Left ventricle myocardium superior (tissue), 1 donor: Measurements from ENCODE around the gene ZNF548. TPM values are rescaled to one million over a fixed set of nuclear protein-coding genes. Genes with fewer than 3 reads are reported as not detected.

ENCODE experiments used
- ATAC-seq: fragments of 200-7000 bp; cut with Tn5 transposase; one replicate; pipeline ENCODE4 v1.9.1; 2020; ENCODE audit warnings: mild to moderate bottlenecking, moderate library complexity
- DNase-seq: peaks from one replicate; pipeline ENCODE4 v3.0.0-alpha.2; 2020
- intact Hi-C: fragments of 100-400 bp; cut with micrococcal nuclease; formaldehyde crosslinking; loops from one replicate; pipeline ENCODE4 v1.11.0; 2022
- total RNA-seq: library from RNA; stranded (reverse); fragmentation: NEBNext Ultra II Directional; extraction: Animal tissue kit (Norgen Biotek cat#: 25700); gene quantifications from one replicate; pipeline ENCODE4 v1.2.1, GENCODE V29; 2021
- donor health status: DM: no; HTN: yes; CAD: no; lungs with severe emphysema.

Gene ZNF548
- total RNA-seq, 1 donor from 2014 or later: 17.8 TPM

GRCh38 chr19:57382806-57383488 is 6.7 kb upstream of the ZNF548 start:
- ATAC-seq (no peak), DNase-seq (no peak)
- intact Hi-C loops: no loop called here

- ATAC-seq (no peak), DNase-seq (no peak)
- intact Hi-C loops: no loop called here
Observed at GRCh38 chr19:57389194-57389729, 392 bp upstream of the ZNF548 start.

GRCh38 chr19:57395710-57396109 is 6.1 kb downstream of the ZNF548 start:
- intact Hi-C loops: no loop called here
- DNase-seq: no peak
- ATAC-seq: peak; percentile 52

GRCh38 chr19:57398868-57399267 is 9.2 kb downstream of the ZNF548 start:
- ATAC-seq (no peak), DNase-seq (no peak)
- intact Hi-C loops: no loop called here

DNA sequence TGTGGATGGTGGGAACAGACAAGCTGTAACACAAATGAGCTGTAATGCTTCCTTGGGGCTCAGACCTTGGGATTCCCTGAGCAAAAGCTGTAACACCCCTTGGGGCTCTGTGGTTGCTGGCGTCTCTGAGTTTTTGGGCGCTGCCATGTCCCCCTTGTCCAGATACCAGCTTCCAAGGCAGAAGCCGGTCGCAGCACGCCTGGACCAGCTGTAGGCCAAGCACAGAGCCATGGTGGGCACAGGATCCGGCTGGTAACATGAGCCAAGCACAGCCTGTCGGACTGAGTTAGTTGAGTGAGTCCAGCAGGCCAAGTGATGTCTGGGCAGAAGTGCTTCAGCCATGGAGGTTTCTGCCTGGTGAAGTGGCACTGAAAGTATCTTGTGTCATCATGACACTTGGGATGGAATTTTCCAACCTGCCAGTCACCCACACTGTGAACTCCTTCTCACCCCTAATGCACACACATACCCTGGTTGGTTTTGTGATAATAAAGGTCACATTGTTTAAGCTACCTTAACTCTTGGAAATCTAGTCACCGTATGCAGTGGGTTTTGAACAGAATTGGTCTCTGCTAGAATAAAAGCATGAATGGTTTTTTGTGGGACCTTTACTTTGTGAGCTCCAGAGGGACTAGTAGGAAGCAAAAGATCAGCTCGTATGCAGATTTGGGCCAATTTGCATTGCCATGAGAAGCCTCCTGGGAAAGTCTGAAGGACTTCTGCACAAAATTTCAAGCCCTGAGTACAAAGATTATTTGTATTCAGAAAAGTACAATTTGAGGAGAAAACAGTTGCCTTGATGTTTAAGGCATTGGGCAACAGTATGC is 14.3 kb downstream of the ZNF548 start:
- DNase-seq (no peak), ATAC-seq (no peak)
- intact Hi-C loops: no loop called here

DNA sequence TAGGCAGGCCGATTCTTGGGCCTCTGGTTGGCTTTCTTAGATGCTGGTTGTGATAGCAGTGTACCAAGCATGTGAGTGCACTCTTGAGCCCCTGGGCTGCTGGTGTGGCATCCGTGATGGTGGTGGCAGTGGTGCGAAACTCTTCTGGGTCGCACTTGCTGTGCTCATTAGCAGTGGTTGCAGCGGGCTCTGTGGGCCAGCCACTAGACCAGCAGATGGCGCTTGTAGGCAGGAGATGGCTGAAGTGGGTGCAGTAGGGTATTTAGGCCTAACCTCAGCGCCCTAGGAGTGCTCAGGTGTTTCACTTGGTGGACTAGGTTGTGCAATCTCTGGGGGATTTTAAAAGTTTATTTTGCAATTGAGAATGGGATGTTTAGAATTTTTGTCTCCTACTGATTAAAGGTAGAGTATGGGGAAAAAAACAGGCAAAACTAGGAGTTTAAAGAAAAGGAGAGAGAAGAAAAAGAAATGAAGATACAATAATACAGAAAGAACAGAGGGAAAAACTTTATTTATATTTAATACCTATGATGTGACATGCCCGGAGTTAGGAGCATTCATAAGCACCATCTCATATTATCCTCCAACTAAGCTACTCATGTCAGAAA is 17.0 kb downstream of the ZNF548 start:
- DNase-seq (peak; percentile 65), ATAC-seq (peak; percentile 61)
- intact Hi-C loops: no loop called here

DNA sequence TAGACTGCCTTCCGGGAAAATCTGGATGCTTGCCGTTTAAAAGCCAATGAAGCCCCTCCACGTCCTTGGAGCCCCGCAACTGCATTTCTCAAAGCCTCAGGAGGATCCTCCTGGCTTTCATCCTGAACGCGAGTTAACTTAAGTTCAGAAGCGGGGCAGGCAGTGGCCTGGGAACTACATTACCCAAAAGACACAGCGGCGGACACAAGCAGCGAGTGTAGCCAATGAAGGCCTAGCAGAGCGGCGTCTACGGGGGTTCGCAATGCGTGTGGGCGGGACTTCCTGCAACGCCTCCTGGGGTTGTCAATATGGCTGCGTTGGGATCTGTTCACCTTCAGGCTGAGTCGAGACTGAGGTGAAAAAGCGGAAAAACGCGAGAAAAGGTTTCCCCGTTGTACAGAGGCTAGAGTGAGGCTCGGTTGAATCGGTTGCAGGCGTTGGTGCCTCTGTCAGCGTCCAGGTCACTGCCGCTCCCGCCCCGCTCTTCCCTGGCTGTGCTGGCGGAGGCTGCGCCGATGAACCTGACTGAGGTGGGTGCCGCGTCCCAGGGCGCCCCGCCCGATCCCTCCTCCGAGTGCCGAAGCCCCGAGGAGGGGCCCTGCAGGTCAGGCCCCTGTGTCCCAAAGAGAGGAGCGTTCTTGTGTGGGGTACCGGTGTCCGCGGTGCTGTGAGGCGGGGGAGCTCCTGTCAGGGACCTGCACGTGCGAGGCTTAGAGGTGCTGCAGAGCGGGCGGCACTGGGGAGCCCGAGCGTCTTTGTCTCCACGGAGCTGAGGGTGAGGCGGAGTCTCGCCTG is 21.4 kb downstream of the ZNF548 start, which contains the start of gene ZNF17:
ZNF17 (plus strand) TSS at position 285 of the 795 bp plus-strand sequence. CDS start 2,455 bp downstream, outside the sequence.
- intact Hi-C loops: no loop called here
- peak; percentile 95 for DNase-seq
- peak; percentile 100 for ATAC-seq

- intact Hi-C loops: no loop called here
- no peak for ATAC-seq
- DNase-seq: no peak
Observed at GRCh38 chr19:57419439-57419838, 29.8 kb downstream of the ZNF548 start.

DNA sequence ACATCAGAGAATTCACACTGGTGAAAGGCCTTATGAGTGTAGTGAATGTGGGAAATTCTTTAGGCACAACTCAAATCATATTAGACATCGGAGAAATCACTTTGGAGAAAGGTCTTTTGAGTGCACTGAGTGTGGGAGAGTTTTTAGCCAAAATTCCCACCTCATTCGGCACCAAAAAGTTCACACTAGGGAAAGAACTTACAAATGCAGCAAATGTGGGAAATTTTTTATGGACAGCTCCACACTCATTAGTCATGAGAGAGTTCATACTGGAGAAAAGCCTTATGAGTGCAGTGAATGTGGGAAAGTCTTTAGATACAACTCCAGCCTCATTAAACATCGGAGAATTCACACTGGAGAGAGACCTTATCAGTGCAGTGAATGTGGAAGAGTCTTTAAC is 31.4 kb downstream of the ZNF548 start:
- DNase-seq: no peak
- intact Hi-C loops: no loop called here
- ATAC-seq: no peak

- intact Hi-C loops: no loop called here
- ATAC-seq (no peak), DNase-seq (no peak)
Observed at GRCh38 chr19:57434386-57435061, 44.9 kb downstream of the ZNF548 start.

DNA sequence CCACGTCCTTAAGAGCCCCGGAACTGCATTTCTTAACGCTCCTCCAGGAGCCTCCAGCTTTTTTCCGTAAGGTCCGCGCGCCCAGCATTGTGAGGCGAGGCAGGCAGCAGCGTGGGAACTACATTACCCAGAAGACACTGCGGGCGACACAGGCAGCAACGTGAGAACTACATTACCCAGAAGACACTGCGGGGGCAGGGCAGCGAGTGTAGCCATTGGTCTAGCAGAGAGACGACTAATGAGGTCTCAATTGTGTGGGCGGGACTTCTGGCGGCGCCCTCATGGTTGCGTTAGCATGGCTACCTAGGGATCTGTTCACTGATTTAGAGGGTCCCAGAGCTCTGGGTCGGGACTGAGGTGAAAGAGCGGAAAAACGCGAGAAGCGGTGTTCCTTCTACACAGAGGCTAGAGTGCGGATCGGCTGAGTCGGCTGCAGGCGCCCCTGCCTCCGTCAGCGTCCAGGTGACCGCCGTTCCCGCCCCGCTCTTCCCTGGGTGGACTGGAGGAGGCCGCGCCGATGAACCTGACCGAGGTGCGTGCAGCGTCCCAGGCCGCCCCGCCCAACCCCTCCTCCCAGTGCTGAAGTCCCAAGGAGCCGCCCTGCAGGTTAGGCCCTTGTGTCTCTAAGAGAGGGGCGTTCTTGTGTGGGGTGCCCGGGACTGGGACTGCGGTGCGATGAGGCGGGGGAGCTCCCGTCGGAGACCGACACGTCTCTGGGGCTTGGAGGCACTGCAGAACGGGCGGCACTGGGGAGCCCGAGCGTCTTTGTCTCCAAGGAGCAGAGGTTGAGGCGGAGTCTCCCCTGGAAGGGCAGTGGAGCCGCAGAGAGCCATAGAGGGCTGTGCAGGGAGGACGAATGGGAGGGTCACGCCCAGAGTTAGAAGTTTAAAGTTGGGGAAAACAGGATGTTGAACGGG is 45.7 kb downstream of the ZNF548 start, which contains the start of gene ZNF749:
ZNF749 (plus strand) TSS at position 264 of the 917 bp plus-strand sequence; CDS start at position 518, 254 bp downstream.
- peak; percentile 99 for ATAC-seq
- intact Hi-C loops: no loop called here
- DNase-seq: peak; percentile 96

DNA sequence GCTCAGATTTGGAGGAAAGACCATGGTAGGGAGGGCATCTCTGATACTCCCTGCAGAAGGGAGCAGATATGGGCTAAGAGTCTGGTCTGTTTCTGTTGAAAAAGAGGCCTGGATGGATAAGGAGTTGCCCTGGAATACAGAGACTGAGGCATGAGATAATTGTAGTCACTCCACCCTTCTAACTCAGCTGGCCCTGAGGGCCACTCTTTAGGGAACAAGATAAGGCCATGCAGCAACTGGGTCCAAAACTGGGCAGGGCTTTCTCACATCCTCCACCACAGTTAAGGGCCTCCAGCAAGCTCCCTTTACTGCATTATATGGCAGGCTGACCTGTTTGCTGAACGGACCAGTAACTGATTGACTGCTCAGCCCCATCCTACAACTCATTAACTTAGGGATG is 46.8 kb downstream of the ZNF548 start:
- no peak for DNase-seq
- no peak for ATAC-seq
- intact Hi-C loops: no loop called here

- intact Hi-C loops: no loop called here
- no peak for ATAC-seq
- DNase-seq: no peak
Observed at GRCh38 chr19:57437931-57438330, 48.3 kb downstream of the ZNF548 start.

DNA sequence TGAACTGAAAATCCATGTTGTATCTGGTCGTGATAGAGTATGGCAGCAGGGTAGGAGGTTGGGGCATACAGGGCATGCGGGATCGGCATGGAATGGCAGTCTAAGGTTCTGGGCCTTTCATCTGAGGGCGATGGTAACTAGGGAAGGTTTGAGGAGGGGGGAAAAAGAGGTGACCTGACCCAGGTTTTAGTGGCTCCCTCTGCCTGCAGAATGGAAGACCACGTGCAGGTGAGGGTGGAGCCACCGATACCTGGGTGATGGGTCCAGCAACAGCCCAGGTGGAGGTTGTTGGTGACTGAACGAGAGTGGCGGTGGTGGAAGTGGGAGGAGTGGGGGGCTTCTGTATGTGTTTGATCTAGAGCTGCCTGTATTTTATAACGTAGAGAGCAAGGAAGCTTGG is 49.3 kb downstream of the ZNF548 start:
- DNase-seq (no peak), ATAC-seq (no peak)
- intact Hi-C loops: no loop called here

- intact Hi-C loops: no loop called here
- ATAC-seq (peak; percentile 85), DNase-seq (no peak)
Observed at GRCh38 chr19:57441979-57442752, 52.5 kb downstream of the ZNF548 start.

DNA sequence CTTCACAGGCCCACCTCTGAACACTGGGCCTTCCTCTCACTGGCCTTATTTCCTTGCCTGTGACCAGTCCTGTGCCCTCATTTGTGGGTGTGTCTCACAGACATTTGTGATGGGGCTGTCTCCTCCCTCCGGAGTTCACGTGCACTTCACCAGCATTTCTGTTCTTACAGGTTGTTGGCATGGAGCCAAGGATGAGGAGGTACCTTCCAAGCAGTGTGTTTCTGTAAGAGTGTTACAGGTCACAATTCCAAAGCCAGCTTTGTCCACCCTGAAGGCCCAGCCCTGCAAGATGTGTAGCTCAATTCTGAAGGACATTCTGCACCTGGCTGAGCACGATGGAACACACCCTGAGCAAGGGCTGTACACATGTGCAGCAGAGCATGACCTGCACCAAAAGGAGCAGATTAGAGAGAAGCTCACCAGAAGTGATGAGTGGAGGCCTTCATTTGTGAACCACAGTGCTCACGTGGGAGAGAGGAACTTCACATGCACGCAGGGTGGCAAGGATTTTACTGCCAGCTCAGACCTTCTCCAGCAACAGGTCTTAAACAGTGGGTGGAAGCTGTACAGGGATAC is 53.6 kb downstream of the ZNF548 start:
- no peak for DNase-seq
- peak; percentile 10 for ATAC-seq
- intact Hi-C loops: no loop called here
